Esophagus muscularis mucosa (tissue), 4 donors: ENCODE measurements around the gene SECTM1. TPM values are rescaled to one million over a fixed set of nuclear protein-coding genes. Genes with fewer than 3 reads are reported as not detected.

Experiments used
- DNase-seq: peaks from one replicate; pipeline ENCODE4 v3.0.0-alpha.2; 2017; ENCODE audit errors: extremely low spot score
- H3K27ac ChIP-seq, 4 donors: fragments of 200-600 bp; sonication (generic); replicated peaks in 1 of 4; 1 replicate in 3 of 4; 2 replicates in 1 of 4; pipeline ENCODE4 v1.5.1; 2016 to 2019; ENCODE audit warnings: mild to moderate bottlenecking in 1 of 4
- H3K27me3 ChIP-seq, 4 donors: fragments of 200-600 bp; sonication (generic); one replicate each; pipeline versions ENCODE4 v1.5.1 to v1.6.0; 2016 to 2019
- H3K36me3 ChIP-seq, 4 donors: fragments of 200-600 bp; sonication (generic); one replicate each; pipeline ENCODE4 v1.5.1; 2016 to 2019
- H3K4me1 ChIP-seq, 4 donors: fragments of 200-600 bp; sonication (generic); one replicate each; pipeline ENCODE4 v1.5.1; 2016 to 2019
- H3K4me3 ChIP-seq, 4 donors: fragments of 200-600 bp; sonication (generic); 1 replicate in 2 of 4; 2 replicates in 2 of 4; pipeline ENCODE4 v1.5.1; 2016 to 2019; ENCODE audit warnings: mild to moderate bottlenecking in 4 of 4, moderate library complexity in 1 of 4
- H3K9me3 ChIP-seq, 4 donors: fragments of 200-600 bp; sonication (generic); 1 replicate in 3 of 4; 2 replicates in 1 of 4; pipeline ENCODE4 v1.5.1; 2016 to 2019
- EP300 ChIP-seq: sonication (generic); formaldehyde crosslinking; IDR thresholded peaks from one replicate; pipeline ENCODE4 v1.6.1; 2017; ENCODE audit warnings: antibody characterized with exemption
- POLR2A ChIP-seq: fragments of 450-650 bp; IDR thresholded peaks from one replicate; pipeline ENCODE4 v1.6.1; 2017; ENCODE audit warnings: antibody characterized with exemption, moderate library complexity, mild to moderate bottlenecking, low read depth
- POLR2AphosphoS5 ChIP-seq, 2 donors: sonication (generic); formaldehyde crosslinking; IDR thresholded peaks; one replicate each; pipeline ENCODE4 v1.6.1; 2017; ENCODE audit warnings: antibody characterized with exemption in 2 of 2
- WGBS: methylation state at CpG from one replicate; pipeline ENCODE4 v1.1.5; 2018; 5-methylcytosine and 5-hydroxymethylcytosine counted together
- intact Hi-C: fragments of 100-400 bp; cut with DNase I; formaldehyde crosslinking; loops from one replicate; pipeline ENCODE4 v1.15.1; 2023
- total RNA-seq, 4 donors: library from RNA; depleted of rRNA; stranded (reverse); fragments of >200 nt; gene quantifications; one replicate each; pipeline versions ENCODE4 v1.1.0 to v1.2.1, GENCODE V29; 2016
- TF ChIP-seq, protein P1 (sequence below), 3 experiments: fragments of 200-600 bp in 2 of 3; fragments of 450-650 bp in 1 of 3; sonication (generic) in 2 of 3; IDR thresholded peaks; one replicate each; pipeline ENCODE4 v1.5.1; 2017 to 2019; ENCODE audit warnings: antibody characterized with exemption in 3 of 3, mild to moderate bottlenecking in 2 of 3, moderate library complexity in 1 of 3

Gene SECTM1
- total RNA-seq, 4 donors from 2014 or later: 10.0 to 41.1 (median 22.2) TPM

DNA sequence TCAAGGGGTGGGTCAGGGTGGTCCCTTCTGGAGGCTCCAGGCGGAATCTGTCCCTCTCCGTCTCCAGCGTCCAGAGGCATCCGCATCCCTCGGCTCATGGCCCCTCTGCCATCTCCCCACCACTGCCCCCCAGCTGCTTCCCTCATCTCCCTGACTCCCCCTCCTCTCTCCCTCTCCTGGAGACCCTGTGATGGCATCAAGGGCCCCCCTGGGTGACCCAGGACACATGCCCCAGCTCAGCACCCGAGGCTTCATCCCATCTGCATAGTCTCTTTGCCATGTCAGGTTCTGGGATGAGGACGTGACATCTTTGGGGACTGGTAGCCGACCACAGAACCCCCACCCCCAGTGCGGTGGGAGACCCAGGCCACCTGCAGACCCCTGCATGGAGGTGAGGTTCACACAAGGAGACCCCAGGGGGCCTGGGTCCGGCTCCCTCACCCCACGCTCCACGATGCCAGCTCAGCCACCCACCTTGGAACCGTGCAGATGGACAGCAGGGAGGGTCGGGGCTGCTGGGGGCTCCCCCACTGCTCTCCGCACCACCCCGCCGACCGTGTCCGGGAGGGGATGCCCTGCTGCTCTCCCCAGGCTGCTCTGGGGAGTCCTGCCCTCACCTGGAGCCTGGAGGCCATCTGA, 3.8 kb downstream of the SECTM1 start:
- Histone ChIP-seq H3K4me3 (no peak overlapping the region), H3K27ac (no peak overlapping the region), H3K36me3 (peaks cover 0 to 11% (median 0%) of the 10 kb centered on the region in 4 donors), H3K27me3 (peaks cover 0 to 44% (median 0%) of the 10 kb centered on the region in 4 donors), H3K4me1 (peaks cover 25 to 49% (median 45%) of the 10 kb centered on the region in 4 donors), H3K9me3 (no peaks in the 10 kb centered on the region)
- DNase-seq: no peak
- intact Hi-C loops: no loop called here
- TF ChIP-seq POLR2A: no peak
- TF ChIP-seq POLR2AphosphoS5 (IDR thresholded peaks at IDR 0.05): no peak
- TF ChIP-seq, protein P1, sequence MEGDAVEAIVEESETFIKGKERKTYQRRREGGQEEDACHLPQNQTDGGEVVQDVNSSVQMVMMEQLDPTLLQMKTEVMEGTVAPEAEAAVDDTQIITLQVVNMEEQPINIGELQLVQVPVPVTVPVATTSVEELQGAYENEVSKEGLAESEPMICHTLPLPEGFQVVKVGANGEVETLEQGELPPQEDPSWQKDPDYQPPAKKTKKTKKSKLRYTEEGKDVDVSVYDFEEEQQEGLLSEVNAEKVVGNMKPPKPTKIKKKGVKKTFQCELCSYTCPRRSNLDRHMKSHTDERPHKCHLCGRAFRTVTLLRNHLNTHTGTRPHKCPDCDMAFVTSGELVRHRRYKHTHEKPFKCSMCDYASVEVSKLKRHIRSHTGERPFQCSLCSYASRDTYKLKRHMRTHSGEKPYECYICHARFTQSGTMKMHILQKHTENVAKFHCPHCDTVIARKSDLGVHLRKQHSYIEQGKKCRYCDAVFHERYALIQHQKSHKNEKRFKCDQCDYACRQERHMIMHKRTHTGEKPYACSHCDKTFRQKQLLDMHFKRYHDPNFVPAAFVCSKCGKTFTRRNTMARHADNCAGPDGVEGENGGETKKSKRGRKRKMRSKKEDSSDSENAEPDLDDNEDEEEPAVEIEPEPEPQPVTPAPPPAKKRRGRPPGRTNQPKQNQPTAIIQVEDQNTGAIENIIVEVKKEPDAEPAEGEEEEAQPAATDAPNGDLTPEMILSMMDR (IDR thresholded peaks at IDR 0.05): no peak
- TF ChIP-seq EP300: no peak
- 77% methylated on average over 15 of the region's 19 CpGs for WGBS

GRCh38 chr17:82328994-82329507, 4.5 kb downstream of the SECTM1 start:
- Histone ChIP-seq H3K4me3 (no peak overlapping the region), H3K9me3 (no peaks in the 10 kb centered on the region), H3K36me3 (peaks cover 0 to 14% (median 0%) of the 10 kb centered on the region in 4 donors), H3K4me1 (peaks cover 17 to 41% (median 38%) of the 10 kb centered on the region in 4 donors), H3K27me3 (peaks cover 0 to 40% (median 0%) of the 10 kb centered on the region in 4 donors), H3K27ac (no peak overlapping the region)
- intact Hi-C loops: no loop called here
- DNase-seq: no peak
- no peak for TF ChIP-seq POLR2A
- WGBS: 95% methylated on average over 6 of the region's 15 CpGs

DNA sequence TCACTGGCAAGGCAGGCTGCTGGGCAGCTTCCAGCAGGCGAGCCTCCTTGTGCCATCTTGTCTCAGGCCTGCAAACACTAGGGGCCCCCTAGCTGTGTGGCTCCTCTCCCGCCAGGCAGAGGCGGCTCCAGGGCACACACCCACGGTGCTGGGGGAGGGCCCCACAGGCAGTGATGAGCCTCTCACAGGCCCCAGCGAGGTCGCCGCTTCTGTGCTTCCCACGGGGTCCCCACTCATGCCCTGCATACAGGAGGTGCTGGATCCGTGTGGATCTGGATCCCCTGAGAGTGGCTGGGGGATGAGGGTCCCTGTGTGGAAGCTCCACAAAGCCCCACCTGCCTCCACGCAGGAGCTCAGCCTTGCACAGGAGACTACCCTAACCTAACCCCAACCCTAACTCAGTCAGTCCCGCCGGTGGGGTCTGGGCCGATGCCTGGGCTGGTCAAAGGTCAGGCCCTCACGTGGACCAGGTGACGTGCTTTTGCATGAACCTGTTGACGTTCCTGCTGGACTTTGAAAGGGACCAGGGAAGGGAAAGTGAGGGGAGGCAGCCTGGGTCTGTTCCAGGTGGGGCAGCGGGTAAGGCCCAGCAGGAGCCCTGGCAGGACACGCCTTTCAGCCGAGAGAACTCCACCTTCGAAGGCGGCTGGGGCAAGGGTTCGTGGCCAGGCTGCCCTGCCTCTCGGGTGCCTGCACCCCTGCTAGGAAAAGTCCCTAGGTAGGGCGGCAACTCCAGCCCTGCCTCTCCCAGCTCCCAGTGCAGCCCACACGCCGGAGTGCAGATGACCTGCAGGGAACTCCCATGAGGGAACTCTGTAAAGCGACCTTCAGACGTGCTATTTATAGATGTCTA, 5.2 kb downstream of the SECTM1 start:
- intact Hi-C loops: no loop called here
- DNase-seq: no peak
- Histone ChIP-seq H3K27ac (no peak overlapping the region), H3K4me3 (no peak overlapping the region), H3K9me3 (no peaks in the 10 kb centered on the region), H3K36me3 (peaks cover 0 to 17% (median 0%) of the 10 kb centered on the region in 4 donors), H3K27me3 (peaks cover 0 to 34% (median 0%) of the 10 kb centered on the region in 4 donors), H3K4me1 (peaks cover 14 to 36% (median 31%) of the 10 kb centered on the region in 4 donors)
- TF ChIP-seq, protein P1 (IDR thresholded peaks at IDR 0.05): no peak
- no peak for TF ChIP-seq POLR2A
- no peak for TF ChIP-seq POLR2AphosphoS5 (IDR thresholded peaks at IDR 0.05)
- TF ChIP-seq EP300: no peak
- 85% methylated on average over 10 of the region's 28 CpGs for whole genome bisulfite sequencing

- no peak overlapping the region for H3K27ac ChIP-seq
- no peak for DNase-seq
- intact Hi-C loops: no loop called here
- H3K9me3 ChIP-seq: no peaks in the 10 kb centered on the region
- no peak for TF ChIP-seq POLR2AphosphoS5 (IDR thresholded peaks at IDR 0.05)
- TF ChIP-seq POLR2A: no peak
- TF ChIP-seq, protein P1 (IDR thresholded peaks at IDR 0.05): no peak
- TF ChIP-seq EP300: no peak
- H3K4me3 ChIP-seq: no peak overlapping the region
- WGBS: 69% methylated on average over 16 of the region's 16 CpGs
- H3K27me3 ChIP-seq: peaks cover 0 to 36% (median 0%) of the 10 kb centered on the region in 4 donors
- H3K4me1 ChIP-seq: peaks cover 8 to 30% (median 25%) of the 10 kb centered on the region in 4 donors
- H3K36me3 ChIP-seq: peaks cover 0 to 17% (median 0%) of the 10 kb centered on the region in 4 donors
Observed at GRCh38 chr17:82327757-82328140, 5.8 kb downstream of the SECTM1 start.

DNA sequence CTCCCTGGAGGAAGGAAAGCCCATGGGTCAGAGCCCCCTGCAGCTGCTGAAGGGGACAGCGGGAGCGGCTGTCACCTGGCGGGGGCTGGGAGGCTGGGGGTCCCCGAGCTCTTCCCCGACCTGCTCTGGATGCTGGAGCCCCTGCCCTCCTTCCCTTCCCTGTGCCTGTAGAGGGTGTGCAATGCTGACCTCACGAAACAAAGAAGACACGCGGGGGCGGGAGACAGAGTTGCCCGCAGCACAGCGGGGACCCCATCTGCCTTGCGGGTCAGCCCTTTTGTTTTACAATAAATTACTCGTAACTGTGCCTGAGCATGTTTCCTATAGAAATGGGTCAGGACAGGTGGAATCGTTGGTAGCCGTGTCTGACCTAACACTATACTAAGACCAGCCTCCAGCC, 6.3 kb downstream of the SECTM1 start:
- H3K9me3 ChIP-seq: no peaks in the 10 kb centered on the region
- no peak overlapping the region for H3K27ac ChIP-seq
- no peak overlapping the region for H3K4me3 ChIP-seq
- WGBS: 84% methylated on average over 15 of the region's 15 CpGs
- peaks cover 0 to 17% (median 0%) of the 10 kb centered on the region in 4 donors for H3K36me3 ChIP-seq
- peaks cover 0 to 36% (median 0%) of the 10 kb centered on the region in 4 donors for H3K27me3 ChIP-seq
- intact Hi-C loops: no loop called here
- DNase-seq: no peak
- TF ChIP-seq POLR2AphosphoS5 (IDR thresholded peaks at IDR 0.05) (no peak), EP300 (no peak), POLR2A (no peak)
- TF ChIP-seq, protein P1 (IDR thresholded peaks at IDR 0.05): no peak
- H3K4me1 ChIP-seq: peaks cover 7 to 25% (median 20%) of the 10 kb centered on the region in 4 donors
